HepG2 (cell line): ENCODE results near the gene TPM1. TPM values are rescaled to one million over a fixed set of nuclear protein-coding genes. Genes with fewer than 3 reads are reported as not detected.

Experiments used
- ARNT2 ChIP-seq: sonication (generic); formaldehyde crosslinking; IDR thresholded peaks from 2 replicates; pipeline ENCODE4 v1.8.0; 2022; ENCODE audit warnings: mild to moderate bottlenecking, low read depth, missing genetic modification reagents, moderate library complexity
- CBFB ChIP-seq: sonication (generic); formaldehyde crosslinking; IDR thresholded peaks from 2 replicates; pipeline ENCODE4 v1.4.0; 2020; ENCODE audit warnings: missing genetic modification reagents
- CBX5 ChIP-seq: sonication (generic); formaldehyde crosslinking; IDR thresholded peaks from 2 replicates; pipeline ENCODE4 v1.4.0; 2020; ENCODE audit warnings: missing genetic modification reagents, borderline replicate concordance
- GATAD2A ChIP-seq: IDR thresholded peaks from 2 replicates; pipeline ENCODE4 v1.6.1; 2016
- HOMEZ ChIP-seq: IDR thresholded peaks from 2 replicates; pipeline ENCODE4 v1.6.1; 2016; ENCODE audit warnings: low read depth
- KDM6A ChIP-seq: IDR thresholded peaks from 2 replicates; pipeline ENCODE4 v1.6.1; 2016; ENCODE audit warnings: low read depth
- MXD1 ChIP-seq: sonication (generic); formaldehyde crosslinking; IDR thresholded peaks from 2 replicates; pipeline ENCODE4 v1.4.0; 2020; ENCODE audit warnings: mild to moderate bottlenecking, missing genetic modification reagents
- PATZ1 ChIP-seq: sonication (generic); formaldehyde crosslinking; IDR thresholded peaks from 2 replicates; pipeline ENCODE4 v1.4.0; 2020; ENCODE audit warnings: missing genetic modification reagents
- RARA ChIP-seq: IDR thresholded peaks from 2 replicates; pipeline ENCODE4 v1.6.1; 2016; ENCODE audit warnings: missing genetic modification reagents, missing compliant biosample characterization
- REPIN1 ChIP-seq: sonication (generic); formaldehyde crosslinking; IDR thresholded peaks from 2 replicates; pipeline ENCODE4 v1.8.0; 2022; ENCODE audit warnings: missing genetic modification reagents, low read depth, mild to moderate bottlenecking, borderline replicate concordance
- ZBTB46 ChIP-seq: sonication (generic); formaldehyde crosslinking; IDR thresholded peaks from 2 replicates; pipeline ENCODE4 v1.4.0; 2020; ENCODE audit warnings: mild to moderate bottlenecking, missing genetic modification reagents, borderline replicate concordance
- ZFP36L1 ChIP-seq: sonication (generic); formaldehyde crosslinking; IDR thresholded peaks from 2 replicates; pipeline ENCODE4 v1.8.0; 2022; ENCODE audit warnings: mild to moderate bottlenecking, missing genetic modification reagents, moderate library complexity
- ZFP37 ChIP-seq: sonication (generic); formaldehyde crosslinking; IDR thresholded peaks from 2 replicates; pipeline ENCODE4 v1.4.0; 2020; ENCODE audit warnings: missing genetic modification reagents, borderline replicate concordance
- ZHX2 ChIP-seq, 2 experiments: sonication (generic) in 1 of 2; formaldehyde crosslinking in 1 of 2; IDR thresholded peaks; 2 replicates each; pipeline versions ENCODE4 v1.6.1 to v1.9.0; 2014 to 2022; ENCODE audit warnings: antibody characterized with exemption in 1 of 2, borderline replicate concordance in 1 of 2, inconsistent platforms in 1 of 2, low read depth in 1 of 2, missing genetic modification reagents in 1 of 2
- ZNF264 ChIP-seq: sonication (generic); formaldehyde crosslinking; IDR thresholded peaks from 2 replicates; pipeline ENCODE4 v1.4.0; 2020; ENCODE audit warnings: missing genetic modification reagents
- ZNF274 ChIP-seq: sonication (generic); formaldehyde crosslinking; IDR thresholded peaks from 2 replicates; pipeline ENCODE4 v1.5.1; 2020; ENCODE audit warnings: mild to moderate bottlenecking, missing genetic modification reagents
- ZNF619 ChIP-seq: sonication (generic); formaldehyde crosslinking; IDR thresholded peaks from 2 replicates; pipeline ENCODE4 v1.4.0; 2020; ENCODE audit warnings: mild to moderate bottlenecking, missing genetic modification reagents
- polyA plus RNA-seq, 8 experiments: library from polyadenylated mRNA; depleted of rRNA in 3 of 8; stranded (reverse) in 7 of 8; unstranded in 1 of 8; fragments of >200 nt; fragmentation: Illumina TruSeq in 4 of 8; extraction: Trizol in 4 of 8; gene quantifications; 2 replicates each; pipeline versions ENCODE4 v1.2.1 to v1.2.3, GENCODE V29; 2011 to 2016; ENCODE audit warnings: low read depth in 4 of 8, missing spikeins in 1 of 8, mixed read lengths in 1 of 8; ENCODE audit not compliant: insufficient read depth in 1 of 8
- total RNA-seq, 5 experiments: library from RNA; depleted of rRNA; stranded (reverse); fragments of >200 nt; fragmentation: Illumina TruSeq; extraction: Trizol; gene quantifications; 2 replicates each; pipeline ENCODE4 v1.2.3, GENCODE V29; 2016; ENCODE audit warnings: low read depth in 1 of 5

The TPM1 gene
- total and polyA plus RNA-seq, 2 of the 13 experiments (the other 11 are each of a cell fraction or from before 2014, with no cell fraction given), result 98.9 to 109 TPM

- TF ChIP-seq ZBTB46 (CRISPR knock-in tag), result peak; percentile 99
- no peak for TF ChIP-seq ZHX2 (IDR thresholded peaks at IDR 0.05; ENCODE audit: low read depth)
- TF ChIP-seq ZHX2 (CRISPR knock-in tag; IDR thresholded peaks at IDR 0.05; ENCODE audit: borderline replicate concordance), result no peak
- peak; percentile 41; the same call in 1 of the 2 replicates for TF ChIP-seq ARNT2 (CRISPR knock-in tag)
- TF ChIP-seq PATZ1, result peak; percentile 96
- TF ChIP-seq RARA (CRISPR knock-in tag), result peak; percentile 90
- TF ChIP-seq GATAD2A (CRISPR knock-in tag), result peak; percentile 88
- 0 out of 2 replicates have a peak, but pooled peaks have one; percentile 33 for TF ChIP-seq ZFP36L1 (CRISPR knock-in tag)
- TF ChIP-seq ZFP37 (CRISPR knock-in tag), result no peak
- peak; percentile 43; the same call in 1 of the 2 replicates for TF ChIP-seq ZNF274
- TF ChIP-seq REPIN1 (CRISPR knock-in tag), result peak; percentile 63; the same call in 1 of the 2 replicates
- TF ChIP-seq HOMEZ (CRISPR knock-in tag), result peak; percentile 43; the same call in 1 of the 2 replicates
- TF ChIP-seq ZNF619 (CRISPR knock-in tag), result no peak
- peak; percentile 38; the same call in 1 of the 2 replicates for TF ChIP-seq CBX5 (CRISPR knock-in tag)
- peak; percentile 70 for TF ChIP-seq ZNF264 (CRISPR knock-in tag)
- TF ChIP-seq KDM6A (CRISPR knock-in tag), result peak; percentile 77
- TF ChIP-seq CBFB, result peak; percentile 94
- no peak for TF ChIP-seq MXD1 (CRISPR knock-in tag)
Measured at GRCh38 chr15:63107895-63108546, 65.5 kb downstream of the TPM1 start (continued).
